HCT116 (cell line): ENCODE results near the gene KCNJ1.

Source experiments
- CEBPB ChIP-seq: IDR thresholded peaks from 2 replicates; pipeline ENCODE4 v1.6.1; 2012; ENCODE audit warnings: low read depth
- EZH2phosphoT487 ChIP-seq: fragments of 200-600 bp; IDR thresholded peaks from 2 replicates; pipeline ENCODE4 v1.6.1; 2018; ENCODE audit warnings: antibody characterized with exemption, borderline replicate concordance
- POLR2A ChIP-seq: IDR thresholded peaks from 2 replicates; pipeline ENCODE4 v1.7.0; 2011; ENCODE audit warnings: borderline replicate concordance; ENCODE audit not compliant: insufficient read depth, insufficient read length; ENCODE audit errors: extremely low read depth
- POLR2AphosphoS5 ChIP-seq: IDR thresholded peaks from 2 replicates; pipeline ENCODE4 v1.6.1; 2011; ENCODE audit warnings: mild to moderate bottlenecking, low read depth, low read length, moderate library complexity
- YY1 ChIP-seq: IDR thresholded peaks from 2 replicates; pipeline ENCODE4 v1.6.1; 2011; ENCODE audit warnings: low read length, low read depth, moderate library complexity, mild to moderate bottlenecking; ENCODE audit not compliant: insufficient replicate concordance; ENCODE audit errors: extremely low read depth
- ZFX ChIP-seq: fragments of 450-650 bp; IDR thresholded peaks from 2 replicates; pipeline ENCODE4 v1.6.1; 2017
- ZNF274 ChIP-seq: fragments of 200-500 bp; sonication (Bioruptor generic); IDR thresholded peaks from 2 replicates; pipeline ENCODE4 v1.6.1; 2014; ENCODE audit warnings: mild to moderate bottlenecking, low read depth, low read length, inconsistent platforms
- TF ChIP-seq, protein P1 (sequence below), 3 experiments: fragments of 200-600 bp in 1 of 3; sonication (generic) in 1 of 3; IDR thresholded peaks in 2 of 3; conservative IDR thresholded peaks in 1 of 3; 2 replicates each; pipeline ENCODE4 v1.5.1; 2012 to 2017; ENCODE audit warnings: low read depth in 2 of 3, low read length in 2 of 3, antibody characterized with exemption in 1 of 3, borderline replicate concordance in 1 of 3, control low read depth in 1 of 3, mild to moderate bottlenecking in 1 of 3, mixed read lengths in 1 of 3, mixed run types in 1 of 3, moderate library complexity in 1 of 3; ENCODE audit not compliant: insufficient read depth in 1 of 3
- TF ChIP-seq, protein P2 (sequence below): IDR thresholded peaks from 2 replicates; pipeline ENCODE4 v1.6.1; 2012; ENCODE audit warnings: low read depth

DNA sequence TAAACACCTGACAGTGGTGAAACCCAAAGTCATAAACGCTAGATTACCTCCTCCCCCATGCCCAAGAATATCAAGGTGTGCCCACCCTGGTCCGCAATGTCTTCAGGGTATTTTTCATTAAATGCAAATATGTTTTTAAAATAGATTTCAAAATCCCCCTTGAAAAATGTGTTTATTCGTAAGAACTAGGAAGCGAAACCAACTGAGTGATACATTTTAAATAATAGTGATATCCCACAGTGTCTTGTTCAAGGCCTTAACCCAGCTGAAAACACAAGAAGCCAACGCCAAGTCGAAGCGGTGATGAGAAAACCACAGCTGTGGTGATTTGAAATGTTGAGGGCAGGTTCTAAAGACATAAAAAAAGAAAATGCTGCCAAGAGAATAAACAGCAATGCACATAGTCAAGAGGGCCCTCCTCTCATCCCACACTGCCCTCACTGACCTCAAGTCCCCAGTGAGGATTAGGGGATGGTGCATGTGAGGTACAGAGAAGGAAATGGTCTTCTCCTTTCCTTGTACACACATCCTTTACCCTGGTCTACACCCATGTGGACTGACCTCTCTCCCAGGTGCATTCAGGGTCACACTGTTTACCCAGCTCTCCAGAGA lies 25.5 kb downstream of the KCNJ1 start:
- no peak for TF ChIP-seq CEBPB
- TF ChIP-seq YY1, result no peak
- TF ChIP-seq POLR2AphosphoS5, result no peak
- TF ChIP-seq POLR2A, result no peak
- TF ChIP-seq ZFX, result no peak
- TF ChIP-seq EZH2phosphoT487, result no peak
- TF ChIP-seq, protein P1, sequence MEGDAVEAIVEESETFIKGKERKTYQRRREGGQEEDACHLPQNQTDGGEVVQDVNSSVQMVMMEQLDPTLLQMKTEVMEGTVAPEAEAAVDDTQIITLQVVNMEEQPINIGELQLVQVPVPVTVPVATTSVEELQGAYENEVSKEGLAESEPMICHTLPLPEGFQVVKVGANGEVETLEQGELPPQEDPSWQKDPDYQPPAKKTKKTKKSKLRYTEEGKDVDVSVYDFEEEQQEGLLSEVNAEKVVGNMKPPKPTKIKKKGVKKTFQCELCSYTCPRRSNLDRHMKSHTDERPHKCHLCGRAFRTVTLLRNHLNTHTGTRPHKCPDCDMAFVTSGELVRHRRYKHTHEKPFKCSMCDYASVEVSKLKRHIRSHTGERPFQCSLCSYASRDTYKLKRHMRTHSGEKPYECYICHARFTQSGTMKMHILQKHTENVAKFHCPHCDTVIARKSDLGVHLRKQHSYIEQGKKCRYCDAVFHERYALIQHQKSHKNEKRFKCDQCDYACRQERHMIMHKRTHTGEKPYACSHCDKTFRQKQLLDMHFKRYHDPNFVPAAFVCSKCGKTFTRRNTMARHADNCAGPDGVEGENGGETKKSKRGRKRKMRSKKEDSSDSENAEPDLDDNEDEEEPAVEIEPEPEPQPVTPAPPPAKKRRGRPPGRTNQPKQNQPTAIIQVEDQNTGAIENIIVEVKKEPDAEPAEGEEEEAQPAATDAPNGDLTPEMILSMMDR (IDR thresholded peaks at IDR 0.05 in 2 of 3, conservative IDR thresholded peaks at IDR 0.05 in 1 of 3; ENCODE audit: borderline replicate concordance in 1 of 3, insufficient read depth in 1 of 3, low read depth in 2 of 3, low read length in 2 of 3), result no peak
- TF ChIP-seq, protein P2, sequence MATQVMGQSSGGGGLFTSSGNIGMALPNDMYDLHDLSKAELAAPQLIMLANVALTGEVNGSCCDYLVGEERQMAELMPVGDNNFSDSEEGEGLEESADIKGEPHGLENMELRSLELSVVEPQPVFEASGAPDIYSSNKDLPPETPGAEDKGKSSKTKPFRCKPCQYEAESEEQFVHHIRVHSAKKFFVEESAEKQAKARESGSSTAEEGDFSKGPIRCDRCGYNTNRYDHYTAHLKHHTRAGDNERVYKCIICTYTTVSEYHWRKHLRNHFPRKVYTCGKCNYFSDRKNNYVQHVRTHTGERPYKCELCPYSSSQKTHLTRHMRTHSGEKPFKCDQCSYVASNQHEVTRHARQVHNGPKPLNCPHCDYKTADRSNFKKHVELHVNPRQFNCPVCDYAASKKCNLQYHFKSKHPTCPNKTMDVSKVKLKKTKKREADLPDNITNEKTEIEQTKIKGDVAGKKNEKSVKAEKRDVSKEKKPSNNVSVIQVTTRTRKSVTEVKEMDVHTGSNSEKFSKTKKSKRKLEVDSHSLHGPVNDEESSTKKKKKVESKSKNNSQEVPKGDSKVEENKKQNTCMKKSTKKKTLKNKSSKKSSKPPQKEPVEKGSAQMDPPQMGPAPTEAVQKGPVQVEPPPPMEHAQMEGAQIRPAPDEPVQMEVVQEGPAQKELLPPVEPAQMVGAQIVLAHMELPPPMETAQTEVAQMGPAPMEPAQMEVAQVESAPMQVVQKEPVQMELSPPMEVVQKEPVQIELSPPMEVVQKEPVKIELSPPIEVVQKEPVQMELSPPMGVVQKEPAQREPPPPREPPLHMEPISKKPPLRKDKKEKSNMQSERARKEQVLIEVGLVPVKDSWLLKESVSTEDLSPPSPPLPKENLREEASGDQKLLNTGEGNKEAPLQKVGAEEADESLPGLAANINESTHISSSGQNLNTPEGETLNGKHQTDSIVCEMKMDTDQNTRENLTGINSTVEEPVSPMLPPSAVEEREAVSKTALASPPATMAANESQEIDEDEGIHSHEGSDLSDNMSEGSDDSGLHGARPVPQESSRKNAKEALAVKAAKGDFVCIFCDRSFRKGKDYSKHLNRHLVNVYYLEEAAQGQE, result no peak
- no peak for TF ChIP-seq ZNF274
